Liver (tissue), 9 donors: ENCODE data around the gene RASGRF2. TPM values are rescaled to one million over a fixed set of nuclear protein-coding genes. Genes with fewer than 3 reads are reported as not detected.

Experiments
- DNase-seq: peaks from one replicate; pipeline ENCODE4 v3.0.0-alpha.2; 2017; ENCODE audit warnings: low spot score
- H3K27ac ChIP-seq, 2 donors: one replicate each; pipeline ENCODE4 v1.7.0; 2013; ENCODE audit warnings: inconsistent platforms in 2 of 2, low read length in 2 of 2, control low read depth in 1 of 2, low read depth in 1 of 2, mild to moderate bottlenecking in 1 of 2
- H3K27me3 ChIP-seq, 4 donors: one replicate each; pipeline versions ENCODE4 v1.6.1 to v1.7.0; 2013; ENCODE audit warnings: low read length in 3 of 4, inconsistent platforms in 1 of 4, mild to moderate bottlenecking in 1 of 4, moderate library complexity in 1 of 4; ENCODE audit not compliant: control insufficient read depth in 4 of 4, insufficient read depth in 4 of 4
- H3K36me3 ChIP-seq, 4 donors: one replicate each; pipeline versions ENCODE4 v1.6.1 to v1.7.0; 2013; ENCODE audit warnings: low read length in 3 of 4, mild to moderate bottlenecking in 3 of 4, low read depth in 1 of 4, moderate library complexity in 1 of 4; ENCODE audit not compliant: control insufficient read depth in 4 of 4, insufficient read depth in 3 of 4
- H3K4me1 ChIP-seq, 4 donors: one replicate each; pipeline versions ENCODE4 v1.6.1 to v1.7.0; 2013; ENCODE audit warnings: low read length in 3 of 4, mild to moderate bottlenecking in 3 of 4, moderate library complexity in 1 of 4; ENCODE audit not compliant: control insufficient read depth in 4 of 4, insufficient read depth in 4 of 4
- H3K4me3 ChIP-seq, 3 donors: one replicate each; pipeline versions ENCODE4 v1.6.1 to v1.7.0; 2013; ENCODE audit warnings: low read length in 3 of 3, control low read depth in 1 of 3, low read depth in 1 of 3, mild to moderate bottlenecking in 1 of 3
- H3K9ac ChIP-seq, 2 donors: one replicate each; pipeline ENCODE4 v1.7.0; 2013; ENCODE audit warnings: low read length in 2 of 2, mild to moderate bottlenecking in 2 of 2, moderate library complexity in 2 of 2, control low read depth in 1 of 2, low read depth in 1 of 2
- H3K9me3 ChIP-seq, 4 donors: one replicate each; pipeline versions ENCODE4 v1.6.1 to v1.7.0; 2013; ENCODE audit warnings: low read length in 3 of 4; ENCODE audit not compliant: control insufficient read depth in 4 of 4
- ATF3 ChIP-seq: IDR thresholded peaks from 2 replicates; pipeline ENCODE4 v1.6.1; 2016; ENCODE audit warnings: antibody characterized with exemption
- CTCF ChIP-seq: fragments of 150-350 bp; IDR thresholded peaks from 2 replicates; pipeline ENCODE4 v1.5.1; 2017; ENCODE audit warnings: improper control_type of control experiment, low read depth, low read length; ENCODE audit not compliant: missing input control
- EGR1 ChIP-seq, 2 donors: IDR thresholded peaks; 2 replicates each; pipeline ENCODE4 v1.6.1; 2016 to 2018; ENCODE audit warnings: antibody characterized with exemption in 2 of 2, low read depth in 2 of 2
- FOXA1 ChIP-seq: IDR thresholded peaks from 2 replicates; pipeline ENCODE4 v1.6.1; 2016; ENCODE audit warnings: antibody characterized with exemption
- FOXA2 ChIP-seq: IDR thresholded peaks from 2 replicates; pipeline ENCODE4 v1.6.1; 2016; ENCODE audit warnings: antibody characterized with exemption
- GABPA ChIP-seq, 2 donors: IDR thresholded peaks in 1 of 2; conservative IDR thresholded peaks in 1 of 2; 2 replicates each; pipeline ENCODE4 v1.6.1; 2016; ENCODE audit warnings: antibody characterized with exemption in 2 of 2, mild to moderate bottlenecking in 1 of 2, moderate library complexity in 1 of 2
- HNF4A ChIP-seq, 2 donors: conservative IDR thresholded peaks; 2 replicates each; pipeline ENCODE4 v1.6.1; 2016; ENCODE audit warnings: antibody characterized with exemption in 2 of 2, mild to moderate bottlenecking in 2 of 2
- HNF4G ChIP-seq: IDR thresholded peaks from 2 replicates; pipeline ENCODE4 v1.6.1; 2016; ENCODE audit warnings: antibody characterized with exemption
- JUND ChIP-seq, 2 donors: IDR thresholded peaks; 2 replicates each; pipeline ENCODE4 v1.6.1; 2016; ENCODE audit warnings: antibody characterized with exemption in 2 of 2
- MAX ChIP-seq: IDR thresholded peaks from 2 replicates; pipeline ENCODE4 v1.6.1; 2016; ENCODE audit warnings: antibody characterized with exemption
- NR2F2 ChIP-seq: IDR thresholded peaks from 2 replicates; pipeline ENCODE4 v1.6.1; 2016; ENCODE audit warnings: antibody characterized with exemption
- RAD21 ChIP-seq, 2 donors: IDR thresholded peaks; 2 replicates each; pipeline ENCODE4 v1.6.1; 2016; ENCODE audit warnings: antibody characterized with exemption in 2 of 2, mild to moderate bottlenecking in 2 of 2
- REST ChIP-seq: IDR thresholded peaks from 2 replicates; pipeline ENCODE4 v1.6.1; 2016; ENCODE audit warnings: antibody characterized with exemption, mild to moderate bottlenecking
- RXRA ChIP-seq, 2 donors: IDR thresholded peaks; 2 replicates each; pipeline ENCODE4 v1.6.1; 2017 to 2018; ENCODE audit warnings: antibody characterized with exemption in 2 of 2, mild to moderate bottlenecking in 1 of 2
- TAF1 ChIP-seq: conservative IDR thresholded peaks from 2 replicates; pipeline ENCODE4 v1.6.1; 2016; ENCODE audit warnings: antibody characterized with exemption, mild to moderate bottlenecking
- YY1 ChIP-seq: IDR thresholded peaks from 2 replicates; pipeline ENCODE4 v1.6.1; 2016; ENCODE audit warnings: antibody characterized with exemption, mild to moderate bottlenecking
- ZBTB33 ChIP-seq: IDR thresholded peaks from 2 replicates; pipeline ENCODE4 v1.6.1; 2016; ENCODE audit warnings: antibody characterized with exemption
- WGBS: extraction: QIAGEN DNeasy Blood & Tissue Kit; methylation state at CpG from one replicate; pipeline ENCODE4 v1.1.7; 2013; 5-methylcytosine and 5-hydroxymethylcytosine counted together
- polyA plus RNA-seq, 2 donors: library from polyadenylated mRNA; stranded (reverse) in 1 of 2; unstranded in 1 of 2; fragments of 200-250 nt in 1 of 2; fragments of >200 nt in 1 of 2; fragmentation: Nextera tagmentation in 1 of 2; extraction: Ambion mirVana in 1 of 2; gene quantifications; one replicate each; pipeline versions ENCODE4 v1.2.1 to v1.2.3, GENCODE V29; 2013 to 2015
- total RNA-seq, 2 donors: library from RNA; depleted of rRNA; stranded (reverse); fragments of >200 nt; gene quantifications; one replicate each; pipeline ENCODE4 v1.2.3, GENCODE V29; 2014
- donor health status: healthy.
- donor health status: healthy.
- donor health status: healthy.
- donor health status: healthy.
- donor health status: healthy.

RASGRF2 gene
- total and polyA plus RNA-seq, 4 donors, result 0.12 to 3.3 (median 0.23) TPM

- H3K4me3 ChIP-seq, result no peak overlapping the region
- no peak for DNase-seq
- WGBS, result 96% methylated on average over 1 of the region's 1 CpG
- H3K4me1 ChIP-seq, result no peaks in the 10 kb centered on the region
- H3K36me3 ChIP-seq, result no peaks in the 10 kb centered on the region
- no peak overlapping the region for H3K27ac ChIP-seq
- H3K9me3 ChIP-seq, result no peaks in the 10 kb centered on the region
- no peaks in the 10 kb centered on the region for H3K27me3 ChIP-seq
- H3K9ac ChIP-seq, result no peak overlapping the region
- TF ChIP-seq GABPA (IDR thresholded peaks at IDR 0.05 in 1 of 2, conservative IDR thresholded peaks at IDR 0.05 in 1 of 2), result no peak
- no peak for TF ChIP-seq EGR1 (IDR thresholded peaks at IDR 0.05; ENCODE audit: low read depth in 2 of 2)
- no peak for TF ChIP-seq YY1
- TF ChIP-seq RXRA (IDR thresholded peaks at IDR 0.05), result no peak
- no peak for TF ChIP-seq HNF4G
- TF ChIP-seq TAF1, result no peak
- TF ChIP-seq MAX, result no peak
- TF ChIP-seq REST, result no peak
- TF ChIP-seq CTCF, result no peak
- no peak for TF ChIP-seq HNF4A (conservative IDR thresholded peaks at IDR 0.05)
- TF ChIP-seq ATF3, result no peak
- TF ChIP-seq NR2F2, result no peak
- no peak for TF ChIP-seq ZBTB33
- TF ChIP-seq FOXA1, result no peak
- no peak for TF ChIP-seq RAD21 (IDR thresholded peaks at IDR 0.05)
These were observed 98.0 kb downstream of the RASGRF2 start for GRCh38 chr5:81058121-81058520.

- H3K27me3 ChIP-seq, result no peaks in the 10 kb centered on the region
- no peak overlapping the region for H3K9ac ChIP-seq
- peaks cover 0 to 2% (median 0%) of the 10 kb centered on the region in 4 donors for H3K9me3 ChIP-seq
- DNase-seq, result no peak
- H3K36me3 ChIP-seq, result no peaks in the 10 kb centered on the region
- 65% methylated on average over 3 of the region's 3 CpGs for WGBS
- no peaks in the 10 kb centered on the region for H3K4me1 ChIP-seq
- TF ChIP-seq ZBTB33 (no peak), MAX (no peak), HNF4A (conservative IDR thresholded peaks at IDR 0.05) (no peak), NR2F2 (no peak), TAF1 (no peak), GABPA (IDR thresholded peaks at IDR 0.05 in 1 of 2, conservative IDR thresholded peaks at IDR 0.05 in 1 of 2) (no peak), FOXA1 (no peak), JUND (IDR thresholded peaks at IDR 0.05) (no peak), RAD21 (IDR thresholded peaks at IDR 0.05) (no peak), RXRA (IDR thresholded peaks at IDR 0.05) (no peak), CTCF (no peak), EGR1 (IDR thresholded peaks at IDR 0.05; ENCODE audit: low read depth in 2 of 2) (no peak), FOXA2 (no peak)
- H3K27ac ChIP-seq, result no peak overlapping the region
- no peak overlapping the region for H3K4me3 ChIP-seq
These were observed 105.3 kb downstream of the RASGRF2 start for GRCh38 chr5:81065492-81065891.
